GM21717 (cell line): Measurements from ENCODE around the gene MYO1F.
"Not testable (repeated sequence)": the region's sequence is repeated elsewhere in the genome, so short reads cannot be mapped to it uniquely, and the experiment has no call there.

Experiments
- ATAC-seq: cut with Tn5 transposase; IDR thresholded peaks from one replicate; pipeline ENCODE4 v1.9.1; 2021; ENCODE audit warnings: mild to moderate bottlenecking, moderate library complexity; ENCODE audit not compliant: unreplicated experiment

The MYO1F gene

GRCh38 chr19:8567522-8568172 is 9.6 kb downstream of the MYO1F start:
- no peak for ATAC-seq

GRCh38 chr19:8566855-8567254 is 10.4 kb downstream of the MYO1F start:
- no peak for ATAC-seq

- not testable (repeated sequence) for ATAC-seq
These were observed 12.4 kb downstream of the MYO1F start for GRCh38 chr19:8564866-8565265.

DNA sequence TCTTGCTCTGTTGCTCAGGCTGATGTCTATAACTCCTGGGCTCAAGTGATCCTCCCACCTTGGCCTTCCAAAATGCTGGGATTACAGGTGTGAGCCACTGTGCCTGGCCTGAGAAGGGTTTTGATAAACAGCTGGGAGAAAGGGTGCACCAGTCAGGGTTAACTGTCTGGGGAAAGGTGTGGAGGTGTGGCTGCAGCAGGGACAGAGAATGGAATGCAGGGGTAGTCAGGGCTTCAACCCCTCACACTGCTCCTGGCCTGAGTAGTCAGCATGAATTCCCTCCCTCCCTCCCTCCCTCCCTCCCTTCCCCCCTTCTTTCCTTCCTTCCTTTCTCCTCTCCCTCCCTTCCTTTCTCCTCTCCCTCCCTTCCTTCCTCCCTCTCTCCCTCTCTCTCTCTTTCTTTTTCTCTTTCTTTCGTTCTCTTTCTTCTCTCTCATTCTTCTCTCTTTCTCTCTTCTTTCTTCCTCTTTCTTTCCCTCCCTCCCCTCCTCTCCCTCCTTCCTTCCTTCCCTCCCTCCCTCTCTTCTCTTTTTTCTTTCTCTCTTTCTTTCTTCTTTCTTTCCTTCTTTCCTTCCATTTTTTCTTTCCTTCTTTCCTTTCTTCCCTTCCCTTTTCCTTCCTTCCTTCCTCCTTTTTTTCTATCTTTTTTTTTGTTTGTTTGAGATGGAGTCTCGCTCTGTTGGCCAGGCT is 16.0 kb downstream of the MYO1F start:
- ATAC-seq: no peak

- no peak for ATAC-seq
These were observed 18.9 kb downstream of the MYO1F start for GRCh38 chr19:8558325-8558724.

GRCh38 chr19:8557642-8558238 is 19.5 kb downstream of the MYO1F start:
- ATAC-seq: no peak

GRCh38 chr19:8553729-8554128 is 23.5 kb downstream of the MYO1F start:
- not testable (repeated sequence) for ATAC-seq

GRCh38 chr19:8552810-8553209 is 24.4 kb downstream of the MYO1F start:
- ATAC-seq: no peak

DNA sequence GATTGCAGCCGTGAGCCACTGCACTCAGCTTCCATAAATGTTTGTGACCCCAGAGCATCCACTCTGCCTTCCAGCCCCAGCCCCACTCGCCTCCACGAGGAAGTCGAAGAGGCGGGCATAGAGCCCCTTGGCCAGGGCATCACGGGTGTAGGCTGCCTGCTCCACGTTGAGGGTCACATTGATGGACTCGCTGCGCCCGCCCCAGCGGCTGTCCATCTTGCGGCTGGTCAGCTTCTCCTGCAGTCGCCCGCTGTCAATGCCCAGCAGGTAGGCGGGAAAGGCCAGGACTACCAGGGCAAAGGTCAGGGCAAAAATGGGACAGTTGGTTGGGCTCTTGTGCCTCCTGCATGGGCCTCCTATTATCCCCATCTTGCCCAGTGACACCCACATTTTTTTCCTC is 27.2 kb downstream of the MYO1F start:
- ATAC-seq: no peak

DNA sequence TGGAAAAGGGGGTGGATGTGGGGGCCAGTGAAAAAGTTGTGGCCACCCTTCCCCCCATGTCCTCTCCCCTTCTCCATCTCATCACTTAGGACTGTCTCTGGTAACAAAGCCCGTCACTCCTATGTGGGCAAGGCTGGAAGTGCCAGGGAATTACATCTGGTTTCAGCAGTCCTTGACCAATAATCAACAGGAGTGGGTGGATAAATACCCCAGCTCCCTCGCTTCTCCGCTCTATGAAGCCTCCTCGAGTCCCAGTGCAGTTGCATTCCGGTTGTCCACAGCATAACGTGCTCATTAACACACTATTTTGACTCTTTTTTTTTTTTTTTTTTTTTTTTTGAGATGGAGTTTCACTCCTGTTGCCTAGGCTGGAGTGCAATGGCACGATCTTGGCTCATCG is 31.5 kb downstream of the MYO1F start:
- no peak for ATAC-seq

- ATAC-seq: no peak
These were observed 33.1 kb downstream of the MYO1F start for GRCh38 chr19:8544168-8544567.

DNA sequence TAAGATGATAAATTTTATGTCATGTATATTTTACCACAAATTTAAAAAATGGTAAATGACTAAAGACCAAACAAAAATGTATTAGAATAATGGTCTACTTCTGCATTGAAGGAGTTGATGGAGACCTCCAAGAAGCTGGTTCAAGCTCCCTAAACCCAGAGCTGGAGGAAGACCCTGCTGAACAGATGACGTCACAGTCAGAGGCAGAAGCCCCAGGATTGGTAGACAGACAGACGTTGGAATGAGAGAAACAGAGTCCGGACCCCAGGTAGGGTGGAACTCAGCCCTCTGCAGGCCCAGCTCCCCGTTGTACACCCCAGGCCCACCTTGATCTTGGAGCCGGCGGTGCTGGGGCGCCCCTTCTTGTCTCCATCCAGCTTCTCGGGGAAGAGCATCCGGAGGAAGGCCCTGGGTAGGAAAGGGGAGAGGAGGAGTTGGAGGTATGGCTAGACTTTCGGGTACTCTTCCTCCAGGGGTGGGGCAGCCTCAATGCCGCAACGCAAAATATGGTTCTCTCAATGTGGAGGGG is 37.6 kb downstream of the MYO1F start:
- no peak for ATAC-seq

DNA sequence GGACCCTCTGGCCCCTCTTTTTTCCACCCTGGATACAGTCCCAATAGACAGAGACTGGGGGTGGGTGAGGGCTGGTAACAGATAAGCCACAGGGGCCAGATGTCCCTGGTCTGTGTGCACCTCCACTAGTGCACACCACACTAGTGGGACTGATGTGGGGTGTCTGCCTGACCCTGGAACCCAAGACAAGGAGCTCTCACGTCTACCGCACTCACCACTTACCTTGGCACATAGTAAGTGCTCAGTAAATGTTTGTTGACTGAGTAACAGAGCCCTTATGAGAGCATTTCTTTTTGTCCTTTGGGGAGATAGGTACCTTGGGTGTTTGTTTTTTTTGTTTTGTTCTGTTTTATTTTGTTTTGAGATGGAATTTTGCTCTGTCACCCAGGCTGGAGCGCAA is 40.1 kb downstream of the MYO1F start:
- ATAC-seq: no peak

DNA sequence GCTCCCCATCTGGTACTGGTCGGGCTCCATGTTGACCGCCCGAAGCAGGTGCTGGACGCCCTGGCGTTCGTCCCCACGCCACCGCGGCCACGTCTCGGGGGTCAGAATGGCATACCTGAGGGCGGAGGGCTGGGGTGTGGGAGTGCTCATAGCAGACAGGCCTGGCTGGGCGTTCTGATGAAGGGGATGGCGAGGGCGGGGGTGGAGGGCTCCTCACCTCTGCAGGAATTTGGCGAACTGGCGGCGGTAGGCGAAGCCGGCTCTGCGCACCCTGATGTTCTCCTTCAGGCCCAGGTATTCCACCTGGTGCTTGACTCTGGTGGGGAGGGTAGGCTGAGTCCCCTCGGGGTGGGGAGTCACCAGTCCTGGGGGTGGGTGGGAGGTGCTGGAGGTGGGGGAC is 41.0 kb downstream of the MYO1F start:
- no peak for ATAC-seq

DNA sequence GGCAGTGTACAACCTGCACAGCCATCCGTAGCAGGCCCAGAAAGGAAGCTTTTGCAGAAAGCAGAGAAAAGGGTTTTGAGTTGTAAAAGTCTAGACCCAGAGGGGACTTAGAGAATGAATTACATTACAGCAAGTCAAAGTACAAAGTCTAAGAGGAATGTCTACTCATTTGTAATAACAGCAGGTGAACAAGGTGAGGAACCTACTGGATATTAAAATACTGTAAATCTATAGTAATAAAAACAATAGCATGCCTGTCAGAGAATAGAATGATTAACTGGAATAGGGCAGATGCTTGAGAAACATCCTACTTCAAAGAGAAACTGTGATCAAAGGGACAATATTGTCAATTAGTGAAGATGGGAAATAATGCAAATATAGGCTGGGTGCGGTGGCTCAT is 45.0 kb downstream of the MYO1F start:
- no peak for ATAC-seq

- ATAC-seq: no peak
These were observed 45.8 kb downstream of the MYO1F start for GRCh38 chr19:8531470-8531869.

DNA sequence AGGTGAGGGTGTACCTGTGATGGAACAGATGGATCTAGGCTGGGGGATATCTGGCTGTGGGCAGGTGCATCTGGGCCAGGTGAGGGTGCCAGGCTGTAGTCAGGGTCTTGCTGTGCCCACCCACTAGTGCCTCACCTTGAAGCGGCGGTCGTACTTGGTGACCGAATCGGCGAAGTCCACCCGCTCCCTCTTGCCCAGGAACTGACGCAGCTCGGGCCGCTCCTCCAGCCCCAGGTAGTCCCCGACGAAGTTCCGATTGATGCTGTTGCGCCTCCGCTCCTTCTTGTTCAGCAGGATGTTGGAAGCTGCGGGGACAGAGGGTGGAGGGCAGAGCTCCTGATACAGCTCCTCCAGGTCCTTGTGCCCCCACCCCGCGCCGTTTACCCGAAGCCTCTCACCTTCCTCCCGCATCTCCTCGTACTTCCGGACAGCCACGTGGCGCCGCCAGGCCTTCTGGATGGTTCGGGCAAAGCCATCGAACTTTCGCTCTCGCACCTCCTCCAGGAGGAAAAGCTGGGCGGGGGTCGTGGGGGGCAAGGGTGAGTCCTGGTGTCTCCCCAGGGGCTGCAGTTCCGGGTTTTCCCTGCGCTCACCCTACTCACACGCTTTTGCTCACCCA is 47.1 kb downstream of the MYO1F start:
- ATAC-seq: no peak

DNA sequence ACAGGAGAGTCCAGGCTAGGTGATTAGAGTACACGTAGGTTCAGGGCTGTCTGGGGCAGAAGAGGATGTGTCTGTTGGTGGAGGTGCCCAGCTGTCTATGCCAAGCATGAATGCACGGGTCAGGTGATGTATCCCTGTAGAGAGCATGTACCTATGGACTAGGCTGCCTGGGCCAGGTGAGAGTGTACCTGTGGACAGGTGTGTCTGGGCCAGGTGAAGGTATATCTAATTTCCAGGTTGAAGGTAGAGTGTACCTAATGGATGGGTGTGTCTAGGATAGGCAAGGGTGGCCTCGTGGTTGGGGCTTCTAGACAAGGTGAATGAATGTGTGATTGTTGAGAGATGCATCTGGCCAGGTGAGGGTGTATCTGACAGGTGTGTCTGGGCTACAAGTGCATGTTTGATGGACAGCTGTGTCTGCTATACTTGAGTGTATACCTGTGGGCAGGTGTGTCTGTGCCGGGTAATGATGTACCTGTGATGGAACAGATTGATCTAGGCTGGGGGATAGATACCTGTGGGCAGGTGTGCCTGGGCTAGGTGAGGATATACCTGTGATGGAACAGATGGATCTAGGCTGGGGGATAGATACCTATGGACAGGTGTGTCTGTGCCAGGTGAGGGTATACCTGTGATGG is 47.8 kb downstream of the MYO1F start:
- ATAC-seq: no peak

GRCh38 chr19:8528500-8528899 is 48.7 kb downstream of the MYO1F start:
- no peak for ATAC-seq

GRCh38 chr19:8526345-8527091 is 50.7 kb downstream of the MYO1F start:
- ATAC-seq: no peak

DNA sequence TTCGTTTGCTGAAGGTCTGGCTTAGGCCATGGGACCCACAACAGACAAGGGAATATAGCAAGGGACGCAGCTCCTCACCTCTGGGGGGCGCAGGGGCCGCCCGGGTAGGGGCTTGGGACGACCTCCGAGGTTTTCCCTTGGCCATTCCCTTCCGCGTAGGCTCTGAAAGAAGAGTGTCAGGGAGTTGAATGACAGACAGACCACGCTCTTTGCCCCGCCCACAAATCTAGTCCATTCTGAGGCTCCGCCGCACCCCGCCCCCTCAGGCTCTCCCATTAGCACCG is 51.9 kb downstream of the MYO1F start:
- no peak for ATAC-seq
